ENCODE data around the gene ZNF25. TPM values are rescaled to one million over a fixed set of nuclear protein-coding genes. Genes with fewer than 3 reads are reported as not detected.

ZNF25 gene
- total and polyA plus RNA-seq, 2 experiments from 2014 or later, result 2.6 to 5.7 TPM

GRCh38 chr10:37991655-37992054, 15.2 kb upstream of the ZNF25 start:
- H2AFZ ChIP-seq, result no peak overlapping the region
- no peaks in the 10 kb centered on the region for H3K36me3 ChIP-seq (replicated peaks; ENCODE audit: insufficient read depth, low read depth)
- WGBS (ENCODE audit: low lambda C conversion rate, missing lambda C conversion rate), result 75% methylated on average over 2 of the region's 2 CpGs
- no peaks in the 10 kb centered on the region for H3K4me1 ChIP-seq (ENCODE audit: insufficient read depth)
- no peak overlapping the region for H3K4me3 ChIP-seq
- no peaks in the 10 kb centered on the region for H4K20me1 ChIP-seq (ENCODE audit: insufficient read depth, poor library complexity, severe bottlenecking)
- H3K4me2 ChIP-seq, result no peak overlapping the region
- no peak for DNase-seq (ENCODE audit: low spot score)
- H3K27ac ChIP-seq, result no peak overlapping the region
- no peaks in the 10 kb centered on the region for H3K9me3 ChIP-seq (ENCODE audit: low read depth)
- TF ChIP-seq EZH2phosphoT487 (IDR thresholded peaks at IDR 0.05; ENCODE audit: low read depth, severe bottlenecking, unreplicated experiment) (no peak), EZH2 (IDR thresholded peaks at IDR 0.05; ENCODE audit: borderline replicate concordance) (no peak), CTCF (IDR thresholded peaks at IDR 0.05; ENCODE audit: poor library complexity) (no peak)
- no peaks in the 10 kb centered on the region for H3K27me3 ChIP-seq
- H3K9me2 ChIP-seq (replicated peaks; ENCODE audit: insufficient read depth), result no peaks in the 10 kb centered on the region
- no peaks in the 10 kb centered on the region for H3K79me2 ChIP-seq

GRCh38 chr10:37976880-37977203, 395 bp upstream of the ZNF25 start:
- H3K36me3 ChIP-seq (replicated peaks; ENCODE audit: insufficient read depth, low read depth), result no peaks in the 10 kb centered on the region
- peak overlapping the region; percentile 16 for H3K4me3 ChIP-seq
- H2AFZ ChIP-seq, result peak overlapping the region; percentile 68
- H3K4me2 ChIP-seq, result peak overlapping the region; percentile 72
- peaks cover 6% of the 10 kb centered on the region for H3K4me1 ChIP-seq (ENCODE audit: insufficient read depth)
- H3K79me2 ChIP-seq, result peaks cover 2% of the 10 kb centered on the region
- H3K27ac ChIP-seq, result no peak overlapping the region
- no peaks in the 10 kb centered on the region for H4K20me1 ChIP-seq (ENCODE audit: insufficient read depth, poor library complexity, severe bottlenecking)
- no peaks in the 10 kb centered on the region for H3K9me2 ChIP-seq (replicated peaks; ENCODE audit: insufficient read depth)
- no peak for DNase-seq (ENCODE audit: low spot score)
- no peaks in the 10 kb centered on the region for H3K9me3 ChIP-seq (ENCODE audit: low read depth)
- no peaks in the 10 kb centered on the region for H3K27me3 ChIP-seq
- WGBS (ENCODE audit: low lambda C conversion rate, missing lambda C conversion rate), result 45% methylated on average over 9 of the region's 9 CpGs
- TF ChIP-seq EZH2phosphoT487 (IDR thresholded peaks at IDR 0.05; ENCODE audit: low read depth, severe bottlenecking, unreplicated experiment), result no peak
- no peak for TF ChIP-seq CTCF (IDR thresholded peaks at IDR 0.05; ENCODE audit: poor library complexity)
- no peak for TF ChIP-seq EZH2 (IDR thresholded peaks at IDR 0.05; ENCODE audit: borderline replicate concordance)

- H4K20me1 ChIP-seq (ENCODE audit: insufficient read depth, poor library complexity, severe bottlenecking), result no peaks in the 10 kb centered on the region
- H3K27me3 ChIP-seq, result no peaks in the 10 kb centered on the region
- H3K4me3 ChIP-seq, result peak overlapping the region; percentile 39
- H3K27ac ChIP-seq, result peak overlapping the region; percentile 92
- no peaks in the 10 kb centered on the region for H3K36me3 ChIP-seq (replicated peaks; ENCODE audit: insufficient read depth, low read depth)
- DNase-seq (ENCODE audit: low spot score), result no peak
- no peaks in the 10 kb centered on the region for H3K9me2 ChIP-seq (replicated peaks; ENCODE audit: insufficient read depth)
- 57% methylated on average over 5 of the region's 5 CpGs for WGBS (ENCODE audit: low lambda C conversion rate, missing lambda C conversion rate)
- peaks cover 2% of the 10 kb centered on the region for H3K79me2 ChIP-seq
- no peaks in the 10 kb centered on the region for H3K9me3 ChIP-seq (ENCODE audit: low read depth)
- peaks cover 6% of the 10 kb centered on the region for H3K4me1 ChIP-seq (ENCODE audit: insufficient read depth)
- H3K4me2 ChIP-seq, result peak overlapping the region; percentile 80
- TF ChIP-seq EZH2 (IDR thresholded peaks at IDR 0.05; ENCODE audit: borderline replicate concordance) (no peak), EZH2phosphoT487 (IDR thresholded peaks at IDR 0.05; ENCODE audit: low read depth, severe bottlenecking, unreplicated experiment) (no peak), CTCF (IDR thresholded peaks at IDR 0.05; ENCODE audit: poor library complexity) (no peak)
- H2AFZ ChIP-seq, result peak overlapping the region; percentile 61
Measured at GRCh38 chr10:37975401-37975991, 951 bp downstream of the ZNF25 start.

All from hepatocyte (in vitro differentiated cells).